GM12878 (cell line): ENCODE results near the gene ABTB1. TPM values are rescaled to one million over a fixed set of nuclear protein-coding genes. Genes with fewer than 3 reads are reported as not detected.

Source experiments
- ATAC-seq: fragments of 200-7000 bp; cut with Tn5 transposase; 3 replicates; pipeline ENCODE4 v1.9.1; 2020; ENCODE audit warnings: mild to moderate bottlenecking, moderate library complexity
- BruUV-seq: library from RNA; stranded (reverse); fragments of 400-500 nt; replicated peaks from 2 replicates; lab custom pipeline; 2021; lab: Mats Ljungman, UMichigan
- CTCF ChIA-PET: fragments of 300-600 bp; sonication (Branson Sonifier 250); formaldehyde crosslinking; extraction: SDS; loops from one replicate; lab custom pipeline; 2021; ENCODE audit warnings: inconsistent platforms; lab: Yijun Ruan, JAX
- POLR2A ChIA-PET: fragments of 350-600 bp; formaldehyde crosslinking; extraction: SDS; loops from one replicate; lab custom pipeline; 2021; ENCODE audit warnings: inconsistent platforms; lab: Charles Lee
- RAD21 ChIA-PET: fragments of 300-600 bp; sonication (Branson Sonifier 250); formaldehyde crosslinking; loops from one replicate; lab custom pipeline; 2023; ENCODE audit warnings: antibody characterized with exemption; ENCODE audit not compliant: unreplicated experiment; lab: Charles Lee
- SMC1A ChIA-PET: fragments of 300-600 bp; sonication (Branson Sonifier 250); formaldehyde crosslinking; loops from one replicate; lab custom pipeline; 2023; ENCODE audit not compliant: unreplicated experiment, uncharacterized antibody; lab: Charles Lee
- DNase-seq: peaks from one replicate; pipeline ENCODE4 v3.0.0-alpha.2; 2011; ENCODE audit warnings: low read depth, low spot score
- FAIRE-seq: peaks from 3 replicates; lab custom pipeline; 2011; peaks lifted over from hg19 to GRCh38; lab: Jason Lieb, UNC
- H2AFZ ChIP-seq: 2 replicates; pipeline ENCODE4 v1.6.0; 2011; ENCODE audit warnings: low read depth, low read length, control low read depth; ENCODE audit not compliant: control insufficient read depth
- H3K27ac ChIP-seq: 2 replicates; pipeline ENCODE4 v1.5.1; 2011; ENCODE audit warnings: control low read depth; ENCODE audit not compliant: control insufficient read depth, insufficient read depth
- H3K27me3 ChIP-seq, 2 experiments: replicated peaks in 1 of 2; 2 replicates each; pipeline versions ENCODE4 v1.6.0 to v1.6.1; 2011; ENCODE audit warnings: low read length in 1 of 2; ENCODE audit not compliant: control insufficient read depth in 2 of 2, insufficient read depth in 2 of 2
- H3K36me3 ChIP-seq, 2 experiments: 2 replicates each; pipeline ENCODE4 v1.5.1; 2011; ENCODE audit warnings: low read length in 1 of 2; ENCODE audit not compliant: control insufficient read depth in 2 of 2, insufficient read depth in 2 of 2
- H3K4me1 ChIP-seq: 2 replicates; pipeline ENCODE4 v1.6.1; 2011; ENCODE audit warnings: mild to moderate bottlenecking, low read length, moderate library complexity, mixed read lengths; ENCODE audit not compliant: control insufficient read depth, insufficient read depth
- H3K4me2 ChIP-seq: 2 replicates; pipeline ENCODE4 v1.6.0; 2011; ENCODE audit warnings: control low read depth; ENCODE audit not compliant: control insufficient read depth, insufficient read depth
- H3K4me3 ChIP-seq: fragments of 200-600 bp; sonication (generic); 2 replicates; pipeline ENCODE4 v1.5.1; 2016
- H3K79me2 ChIP-seq: 2 replicates; pipeline ENCODE4 v1.6.0; 2011; ENCODE audit warnings: low read length; ENCODE audit not compliant: control insufficient read depth, insufficient read depth
- H3K9ac ChIP-seq: 2 replicates; pipeline ENCODE4 v1.8.0; 2011; ENCODE audit warnings: low read length, control low read depth, mixed read lengths; ENCODE audit not compliant: control insufficient read depth, insufficient read depth
- H3K9me3 ChIP-seq: replicated peaks from 3 replicates; pipeline ENCODE4 v1.5.1; 2011; ENCODE audit warnings: mild to moderate bottlenecking, low read length; ENCODE audit not compliant: control insufficient read depth, insufficient read depth
- H4K20me1 ChIP-seq: 2 replicates; pipeline ENCODE4 v1.6.0; 2011; ENCODE audit not compliant: control insufficient read depth, insufficient read depth
- CREB1 ChIP-seq: IDR thresholded peaks from 2 replicates; pipeline ENCODE4 v1.6.1; 2012; ENCODE audit warnings: low read depth, mild to moderate bottlenecking, inconsistent platforms
- CREM ChIP-seq: IDR thresholded peaks from 2 replicates; pipeline ENCODE4 v1.6.1; 2014; ENCODE audit warnings: antibody characterized with exemption, low read depth
- ESRRA ChIP-seq: IDR thresholded peaks from 2 replicates; pipeline ENCODE4 v1.6.1; 2012; ENCODE audit warnings: mild to moderate bottlenecking, low read length, improper control_type of control experiment
- FOXK2 ChIP-seq: fragments of 450-650 bp; IDR thresholded peaks from 2 replicates; pipeline ENCODE4 v1.6.1; 2017; ENCODE audit warnings: mild to moderate bottlenecking, moderate library complexity
- HDAC6 ChIP-seq: fragments of 200-600 bp; sonication (generic); IDR thresholded peaks from one replicate; pipeline ENCODE4 v1.8.0; 2017; ENCODE audit warnings: antibody characterized with exemption; ENCODE audit not compliant: unreplicated experiment
- MTA3 ChIP-seq: IDR thresholded peaks from 2 replicates; pipeline ENCODE4 v1.6.1; 2012; ENCODE audit warnings: low read length, inconsistent platforms, borderline replicate concordance
- RUNX3 ChIP-seq: IDR thresholded peaks from 2 replicates; pipeline ENCODE4 v1.6.1; 2012; ENCODE audit warnings: low read length, inconsistent platforms
- SMC3 ChIP-seq: IDR thresholded peaks from 2 replicates; pipeline ENCODE4 v1.6.1; 2011; ENCODE audit warnings: low read length, improper control_type of control experiment, borderline replicate concordance
- SREBF1 ChIP-seq: IDR thresholded peaks from 2 replicates; pipeline ENCODE4 v1.6.1; 2012; ENCODE audit warnings: mild to moderate bottlenecking, low read length
- TBL1XR1 ChIP-seq: IDR thresholded peaks from 2 replicates; pipeline ENCODE4 v1.6.1; 2012; ENCODE audit warnings: low read depth, low read length, improper control_type of control experiment
- TCF7 ChIP-seq: IDR thresholded peaks from 2 replicates; pipeline ENCODE4 v1.6.1; 2014; ENCODE audit warnings: antibody characterized with exemption, borderline replicate concordance
- ZNF274 ChIP-seq: IDR thresholded peaks from one replicate; pipeline ENCODE4 v1.8.0; 2011; ENCODE audit not compliant: insufficient read length, insufficient read depth
- ZSCAN29 ChIP-seq: fragments of 450-650 bp; IDR thresholded peaks from 2 replicates; pipeline ENCODE4 v1.6.1; 2017; ENCODE audit warnings: mild to moderate bottlenecking, moderate library complexity
- WGBS: methylation state at CpG from one replicate; pipeline ENCODE4 v1.1.6; 2016; ENCODE audit warnings: low lambda C conversion rate; ENCODE audit not compliant: insufficient replicate concordance, insufficient coverage; ENCODE audit errors: missing lambda C conversion rate; 5-methylcytosine and 5-hydroxymethylcytosine counted together
- in situ Hi-C: fragments of 300-500 bp; cut with MboI; formaldehyde crosslinking; loops from 9 replicates; pipeline ENCODE4 v1.14.3; 2018; ENCODE audit warnings: mixed read lengths
- intact Hi-C: fragments of 100-400 bp; cut with micrococcal nuclease; formaldehyde crosslinking; loops from one replicate; pipeline ENCODE4 v1.14.2; 2022; ENCODE audit not compliant: unreplicated experiment
- polyA plus RNA-seq, 11 experiments: library from polyadenylated mRNA; depleted of rRNA in 4 of 11; unstranded in 6 of 11; stranded (reverse) in 5 of 11; fragments of >200 nt; fragmentation: Nextera tagmentation in 4 of 11; fragmentation: Illumina TruSeq in 1 of 11; extraction: Ambion mirVana in 4 of 11; extraction: Trizol in 1 of 11; gene quantifications; 1 replicate in 1 of 11; 2 replicates in 10 of 11; pipeline versions ENCODE4 v1.2.1 to v1.2.3, GENCODE V29; 2011 to 2016; ENCODE audit warnings: inconsistent platforms in 2 of 11, missing spikeins in 2 of 11, low read depth in 1 of 11
- total RNA-seq, 4 experiments: library from RNA; depleted of rRNA in 3 of 4; stranded (reverse); fragments of >200 nt in 3 of 4; fragmentation: Illumina TruSeq in 1 of 4; extraction: Trizol in 1 of 4; gene quantifications; 2 replicates each; pipeline versions ENCODE4 v1.2.1 to v1.2.3, GENCODE V29; 2013 to 2021
- TF ChIP-seq, protein P1 (sequence below): fragments of 450-650 bp; IDR thresholded peaks from 2 replicates; pipeline ENCODE4 v1.6.1; 2017; ENCODE audit warnings: mild to moderate bottlenecking, moderate library complexity
- TF ChIP-seq, protein P2 (sequence below): fragments of 450-650 bp; formaldehyde crosslinking; IDR thresholded peaks from 2 replicates; pipeline ENCODE4 v1.4.0; 2020; ENCODE audit warnings: mild to moderate bottlenecking, moderate library complexity
- TF ChIP-seq, protein P3 (sequence below): fragments of 450-650 bp; IDR thresholded peaks from 2 replicates; pipeline ENCODE4 v1.6.1; 2017; ENCODE audit warnings: borderline replicate concordance

The ABTB1 gene
- total and polyA plus RNA-seq, 10 of the 15 experiments (the other 5 are each of a cell fraction or from before 2014, with no cell fraction given), result 0.11 to 10.2 (median 7.1) TPM

DNA sequence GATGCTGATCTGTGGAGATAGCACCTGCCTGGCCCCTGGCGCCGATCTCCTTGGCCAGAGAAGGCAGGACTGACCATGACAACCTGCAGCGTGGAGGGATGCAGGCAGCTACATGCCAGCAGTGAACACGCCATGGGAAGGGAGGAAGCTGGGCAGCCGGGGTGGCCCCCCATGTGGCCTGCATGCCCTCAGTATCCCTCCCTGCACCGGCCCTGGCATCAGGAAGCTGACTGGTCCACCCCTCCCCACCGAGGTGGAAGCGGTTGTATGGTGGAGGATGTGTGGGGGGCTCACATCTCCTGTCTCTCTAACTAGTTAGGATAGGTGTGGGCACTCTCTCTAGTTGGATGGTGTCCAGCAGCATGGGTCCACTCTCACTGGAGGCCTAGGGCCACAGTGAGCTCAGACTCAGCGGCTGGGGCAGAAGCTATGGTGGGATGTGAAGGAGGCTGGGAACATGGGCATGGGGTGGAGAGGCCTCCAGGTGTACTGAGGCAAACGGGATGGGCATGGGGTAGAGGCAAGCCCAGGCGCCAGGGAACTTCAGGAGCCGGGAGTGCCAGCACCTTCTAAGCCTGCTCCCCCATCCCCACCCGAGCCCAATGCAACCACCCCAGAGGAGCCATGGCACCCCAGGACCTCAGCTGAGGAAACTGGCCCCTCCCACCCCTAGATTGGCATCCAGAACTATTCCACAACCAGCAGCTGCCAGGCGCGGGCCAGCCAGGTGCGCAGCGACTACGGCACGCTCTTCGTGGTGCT lies 1.8 kb upstream of the ABTB1 start:
- H3K4me2 ChIP-seq, result peak overlapping the region; percentile 99; the same call in 1 of the 2 replicates
- CTCF ChIA-PET, result no interaction called here
- no peaks in the 10 kb centered on the region for H3K9me3 ChIP-seq
- DNase-seq (no peak), ATAC-seq (no peak), FAIRE-seq (no peak)
- no peak overlapping the region for H2AFZ ChIP-seq
- H3K36me3 ChIP-seq, result no peaks in the 10 kb centered on the region
- intact Hi-C loops, result no loop called here
- H3K4me3 ChIP-seq, result no peak overlapping the region; the same call in 1 of the 2 replicates
- TF ChIP-seq TBL1XR1, result no peak
- TF ChIP-seq CREM, result no peak
- TF ChIP-seq FOXK2, result no peak
- no peak for TF ChIP-seq TCF7
- no peak for TF ChIP-seq SREBF1
- TF ChIP-seq, protein P1, sequence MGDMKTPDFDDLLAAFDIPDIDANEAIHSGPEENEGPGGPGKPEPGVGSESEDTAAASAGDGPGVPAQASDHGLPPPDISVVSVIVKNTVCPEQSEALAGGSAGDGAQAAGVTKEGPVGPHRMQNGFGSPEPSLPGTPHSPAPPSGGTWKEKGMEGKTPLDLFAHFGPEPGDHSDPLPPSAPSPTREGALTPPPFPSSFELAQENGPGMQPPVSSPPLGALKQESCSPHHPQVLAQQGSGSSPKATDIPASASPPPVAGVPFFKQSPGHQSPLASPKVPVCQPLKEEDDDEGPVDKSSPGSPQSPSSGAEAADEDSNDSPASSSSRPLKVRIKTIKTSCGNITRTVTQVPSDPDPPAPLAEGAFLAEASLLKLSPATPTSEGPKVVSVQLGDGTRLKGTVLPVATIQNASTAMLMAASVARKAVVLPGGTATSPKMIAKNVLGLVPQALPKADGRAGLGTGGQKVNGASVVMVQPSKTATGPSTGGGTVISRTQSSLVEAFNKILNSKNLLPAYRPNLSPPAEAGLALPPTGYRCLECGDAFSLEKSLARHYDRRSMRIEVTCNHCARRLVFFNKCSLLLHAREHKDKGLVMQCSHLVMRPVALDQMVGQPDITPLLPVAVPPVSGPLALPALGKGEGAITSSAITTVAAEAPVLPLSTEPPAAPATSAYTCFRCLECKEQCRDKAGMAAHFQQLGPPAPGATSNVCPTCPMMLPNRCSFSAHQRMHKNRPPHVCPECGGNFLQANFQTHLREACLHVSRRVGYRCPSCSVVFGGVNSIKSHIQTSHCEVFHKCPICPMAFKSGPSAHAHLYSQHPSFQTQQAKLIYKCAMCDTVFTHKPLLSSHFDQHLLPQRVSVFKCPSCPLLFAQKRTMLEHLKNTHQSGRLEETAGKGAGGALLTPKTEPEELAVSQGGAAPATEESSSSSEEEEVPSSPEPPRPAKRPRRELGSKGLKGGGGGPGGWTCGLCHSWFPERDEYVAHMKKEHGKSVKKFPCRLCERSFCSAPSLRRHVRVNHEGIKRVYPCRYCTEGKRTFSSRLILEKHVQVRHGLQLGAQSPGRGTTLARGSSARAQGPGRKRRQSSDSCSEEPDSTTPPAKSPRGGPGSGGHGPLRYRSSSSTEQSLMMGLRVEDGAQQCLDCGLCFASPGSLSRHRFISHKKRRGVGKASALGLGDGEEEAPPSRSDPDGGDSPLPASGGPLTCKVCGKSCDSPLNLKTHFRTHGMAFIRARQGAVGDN, result no peak
- TF ChIP-seq, protein P2, sequence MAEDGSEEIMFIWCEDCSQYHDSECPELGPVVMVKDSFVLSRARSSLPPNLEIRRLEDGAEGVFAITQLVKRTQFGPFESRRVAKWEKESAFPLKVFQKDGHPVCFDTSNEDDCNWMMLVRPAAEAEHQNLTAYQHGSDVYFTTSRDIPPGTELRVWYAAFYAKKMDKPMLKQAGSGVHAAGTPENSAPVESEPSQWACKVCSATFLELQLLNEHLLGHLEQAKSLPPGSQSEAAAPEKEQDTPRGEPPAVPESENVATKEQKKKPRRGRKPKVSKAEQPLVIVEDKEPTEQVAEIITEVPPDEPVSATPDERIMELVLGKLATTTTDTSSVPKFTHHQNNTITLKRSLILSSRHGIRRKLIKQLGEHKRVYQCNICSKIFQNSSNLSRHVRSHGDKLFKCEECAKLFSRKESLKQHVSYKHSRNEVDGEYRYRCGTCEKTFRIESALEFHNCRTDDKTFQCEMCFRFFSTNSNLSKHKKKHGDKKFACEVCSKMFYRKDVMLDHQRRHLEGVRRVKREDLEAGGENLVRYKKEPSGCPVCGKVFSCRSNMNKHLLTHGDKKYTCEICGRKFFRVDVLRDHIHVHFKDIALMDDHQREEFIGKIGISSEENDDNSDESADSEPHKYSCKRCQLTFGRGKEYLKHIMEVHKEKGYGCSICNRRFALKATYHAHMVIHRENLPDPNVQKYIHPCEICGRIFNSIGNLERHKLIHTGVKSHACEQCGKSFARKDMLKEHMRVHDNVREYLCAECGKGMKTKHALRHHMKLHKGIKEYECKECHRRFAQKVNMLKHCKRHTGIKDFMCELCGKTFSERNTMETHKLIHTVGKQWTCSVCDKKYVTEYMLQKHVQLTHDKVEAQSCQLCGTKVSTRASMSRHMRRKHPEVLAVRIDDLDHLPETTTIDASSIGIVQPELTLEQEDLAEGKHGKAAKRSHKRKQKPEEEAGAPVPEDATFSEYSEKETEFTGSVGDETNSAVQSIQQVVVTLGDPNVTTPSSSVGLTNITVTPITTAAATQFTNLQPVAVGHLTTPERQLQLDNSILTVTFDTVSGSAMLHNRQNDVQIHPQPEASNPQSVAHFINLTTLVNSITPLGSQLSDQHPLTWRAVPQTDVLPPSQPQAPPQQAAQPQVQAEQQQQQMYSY, result no peak
- no peak for TF ChIP-seq MTA3
- no peak for TF ChIP-seq RUNX3
- no peak for TF ChIP-seq ZSCAN29
- TF ChIP-seq SMC3, result no peak
- no peak for TF ChIP-seq HDAC6
- no peak for TF ChIP-seq ZNF274
- no peak for TF ChIP-seq CREB1
- TF ChIP-seq, protein P3, sequence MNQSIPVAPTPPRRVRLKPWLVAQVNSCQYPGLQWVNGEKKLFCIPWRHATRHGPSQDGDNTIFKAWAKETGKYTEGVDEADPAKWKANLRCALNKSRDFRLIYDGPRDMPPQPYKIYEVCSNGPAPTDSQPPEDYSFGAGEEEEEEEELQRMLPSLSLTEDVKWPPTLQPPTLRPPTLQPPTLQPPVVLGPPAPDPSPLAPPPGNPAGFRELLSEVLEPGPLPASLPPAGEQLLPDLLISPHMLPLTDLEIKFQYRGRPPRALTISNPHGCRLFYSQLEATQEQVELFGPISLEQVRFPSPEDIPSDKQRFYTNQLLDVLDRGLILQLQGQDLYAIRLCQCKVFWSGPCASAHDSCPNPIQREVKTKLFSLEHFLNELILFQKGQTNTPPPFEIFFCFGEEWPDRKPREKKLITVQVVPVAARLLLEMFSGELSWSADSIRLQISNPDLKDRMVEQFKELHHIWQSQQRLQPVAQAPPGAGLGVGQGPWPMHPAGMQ, result no peak
- no peak for TF ChIP-seq ESRRA
- H3K27me3 ChIP-seq, result no peaks in the 10 kb centered on the region
- no peaks in the 10 kb centered on the region for H4K20me1 ChIP-seq
- 87% methylated on average over 19 of the region's 20 CpGs for WGBS
- RAD21 ChIA-PET, result interaction anchor here (1.6 kb wide), 1 partner anchor 152 kb away, joined by 4 read pairs; no protein-coding TSS in a partner anchor
- H3K27ac ChIP-seq, result no peak overlapping the region
- POLR2A ChIA-PET, result interaction anchor here (0.6 kb wide), 1 partner anchor 80 kb away, joined by 3 read pairs; the partner anchor contains the start of gene TPRA1
- SMC1A ChIA-PET, result interaction anchor here (1.3 to 1.6 kb wide), 2 partner anchors 144 to 152 kb away, joined by 3 read pairs; no protein-coding TSS in a partner anchor
- no peak overlapping the region for H3K9ac ChIP-seq
- BruUV-seq, result no TSS peak
- peaks cover 11% of the 10 kb centered on the region; the same call in 1 of the 2 replicates for H3K4me1 ChIP-seq
- in situ Hi-C loops, result no loop called here
- H3K79me2 ChIP-seq, result peaks cover 7% of the 10 kb centered on the region
